ENCODE measurements around the gene NUDCD2.

The NUDCD2 gene

DNA sequence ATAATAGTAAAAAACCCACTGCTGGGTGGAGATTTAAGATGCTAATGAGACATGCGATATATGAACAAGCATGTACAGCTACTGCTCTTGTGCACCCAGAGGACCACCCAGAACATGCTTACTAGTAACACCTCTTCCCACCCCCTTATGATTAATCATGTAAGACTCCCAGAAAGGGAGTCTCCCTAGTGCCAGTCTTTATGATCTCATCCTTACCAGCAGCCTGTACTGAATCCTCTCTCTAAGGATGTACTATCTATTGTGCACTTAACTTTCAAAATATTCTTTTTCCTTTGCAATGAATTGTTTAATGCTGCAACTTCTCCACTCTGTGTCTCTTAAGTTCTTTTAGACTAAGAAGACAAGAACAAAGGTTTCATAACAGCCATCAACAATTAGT, 36.4 kb upstream of the NUDCD2 start:
- TF ChIP-seq EZH2 (IDR thresholded peaks at IDR 0.05; ENCODE audit: borderline replicate concordance, low read length): no peak
- TF ChIP-seq, protein P1, sequence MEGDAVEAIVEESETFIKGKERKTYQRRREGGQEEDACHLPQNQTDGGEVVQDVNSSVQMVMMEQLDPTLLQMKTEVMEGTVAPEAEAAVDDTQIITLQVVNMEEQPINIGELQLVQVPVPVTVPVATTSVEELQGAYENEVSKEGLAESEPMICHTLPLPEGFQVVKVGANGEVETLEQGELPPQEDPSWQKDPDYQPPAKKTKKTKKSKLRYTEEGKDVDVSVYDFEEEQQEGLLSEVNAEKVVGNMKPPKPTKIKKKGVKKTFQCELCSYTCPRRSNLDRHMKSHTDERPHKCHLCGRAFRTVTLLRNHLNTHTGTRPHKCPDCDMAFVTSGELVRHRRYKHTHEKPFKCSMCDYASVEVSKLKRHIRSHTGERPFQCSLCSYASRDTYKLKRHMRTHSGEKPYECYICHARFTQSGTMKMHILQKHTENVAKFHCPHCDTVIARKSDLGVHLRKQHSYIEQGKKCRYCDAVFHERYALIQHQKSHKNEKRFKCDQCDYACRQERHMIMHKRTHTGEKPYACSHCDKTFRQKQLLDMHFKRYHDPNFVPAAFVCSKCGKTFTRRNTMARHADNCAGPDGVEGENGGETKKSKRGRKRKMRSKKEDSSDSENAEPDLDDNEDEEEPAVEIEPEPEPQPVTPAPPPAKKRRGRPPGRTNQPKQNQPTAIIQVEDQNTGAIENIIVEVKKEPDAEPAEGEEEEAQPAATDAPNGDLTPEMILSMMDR (IDR thresholded peaks at IDR 0.05; ENCODE audit: low read length): no peak
- Histone ChIP-seq H3K4me2 (ENCODE audit: low read length) (no peak overlapping the region), H3K27ac (ENCODE audit: low read depth, low read length, poor library complexity, severe bottlenecking) (no peak overlapping the region), H3K9me2 (ENCODE audit: low read depth, low read length) (no peaks in the 10 kb centered on the region), H3K4me1 (ENCODE audit: insufficient read depth, low read length, severe bottlenecking) (no peaks in the 10 kb centered on the region), H2AFZ (ENCODE audit: low read length) (no peak overlapping the region), H3F3A (ENCODE audit: insufficient read depth, low read length) (no peaks in the 10 kb centered on the region), H3K9me3 (ENCODE audit: low read length) (no peaks in the 10 kb centered on the region), H3K27me3 (ENCODE audit: insufficient read depth, low read length) (no peaks in the 10 kb centered on the region), H4K20me1 (ENCODE audit: insufficient read depth, low read length) (no peaks in the 10 kb centered on the region), H3K79me2 (ENCODE audit: insufficient read depth, low read length) (no peaks in the 10 kb centered on the region), H3K9ac (ENCODE audit: low read length) (no peak overlapping the region), H3K36me3 (ENCODE audit: insufficient read depth, low read length) (peaks cover 19% of the 10 kb centered on the region), H3K4me3 (ENCODE audit: low read depth, low read length, poor library complexity, severe bottlenecking) (no peak overlapping the region)

DNA sequence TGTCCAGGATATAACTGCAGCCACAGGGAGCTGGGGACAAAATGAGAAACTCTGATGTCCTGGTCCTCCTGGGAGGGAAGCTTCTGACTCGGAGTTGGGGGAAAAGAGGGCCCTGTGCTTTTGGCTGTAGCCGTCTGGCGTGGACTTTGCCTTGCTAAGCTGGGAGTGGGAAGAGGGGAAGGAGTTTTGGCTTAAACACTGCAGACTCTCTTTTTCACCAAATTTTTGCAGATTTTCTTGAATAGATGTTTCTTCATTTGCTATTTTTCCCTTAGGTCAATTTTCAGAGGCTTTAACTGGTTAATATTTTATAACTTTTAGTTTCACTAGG, 29.8 kb upstream of the NUDCD2 start:
- Histone ChIP-seq H3K36me3 (ENCODE audit: insufficient read depth, low read length) (peaks cover 78% of the 10 kb centered on the region), H3K9me3 (ENCODE audit: low read length) (no peaks in the 10 kb centered on the region), H2AFZ (ENCODE audit: low read length) (no peak overlapping the region), H3K9ac (ENCODE audit: low read length) (no peak overlapping the region), H3K4me1 (ENCODE audit: insufficient read depth, low read length, severe bottlenecking) (no peaks in the 10 kb centered on the region), H3K27me3 (ENCODE audit: insufficient read depth, low read length) (no peaks in the 10 kb centered on the region), H3K79me2 (ENCODE audit: insufficient read depth, low read length) (no peaks in the 10 kb centered on the region; the same call in 1 of the 2 replicates), H3K4me2 (ENCODE audit: low read length) (no peak overlapping the region), H3K4me3 (ENCODE audit: low read depth, low read length, poor library complexity, severe bottlenecking) (no peak overlapping the region), H3K27ac (ENCODE audit: low read depth, low read length, poor library complexity, severe bottlenecking) (no peak overlapping the region), H3K9me2 (ENCODE audit: low read depth, low read length) (no peaks in the 10 kb centered on the region), H4K20me1 (ENCODE audit: insufficient read depth, low read length) (no peaks in the 10 kb centered on the region), H3F3A (ENCODE audit: insufficient read depth, low read length) (no peaks in the 10 kb centered on the region)
- TF ChIP-seq, protein P1 (IDR thresholded peaks at IDR 0.05; ENCODE audit: low read length): no peak
- TF ChIP-seq EZH2 (IDR thresholded peaks at IDR 0.05; ENCODE audit: borderline replicate concordance, low read length): no peak

DNA sequence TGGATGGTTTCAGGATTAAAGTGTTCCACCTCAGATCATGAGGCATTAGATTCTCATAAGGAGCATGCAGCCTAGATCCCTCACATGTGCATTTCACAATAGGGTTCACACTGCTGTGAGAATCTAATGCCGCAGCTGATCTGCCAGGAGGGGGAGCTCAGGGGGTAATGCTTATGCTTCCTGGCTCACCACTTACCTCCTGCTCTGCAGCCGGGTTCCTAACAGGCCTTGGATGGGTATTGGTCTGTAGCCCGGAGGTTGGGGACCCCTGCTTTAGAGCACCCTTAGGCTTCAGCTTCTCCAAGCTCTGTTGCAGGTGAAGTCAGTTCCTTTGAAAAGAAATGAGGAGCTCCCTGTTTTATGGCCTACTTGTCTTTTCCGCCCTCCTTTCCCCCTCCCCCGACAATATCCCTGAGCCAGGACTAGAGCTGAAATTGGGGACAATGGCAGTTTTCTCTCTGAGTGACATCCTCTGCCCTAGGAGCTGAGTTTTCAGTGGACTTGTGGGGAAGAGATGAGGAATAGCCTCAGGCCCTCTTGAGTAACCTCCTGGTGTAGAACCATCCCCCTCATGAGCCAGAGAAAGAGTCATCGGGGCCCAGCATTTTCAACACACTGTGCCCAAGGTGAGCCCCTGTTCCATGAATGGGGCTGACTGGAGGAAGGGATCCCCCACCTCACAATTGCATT, 29.3 kb upstream of the NUDCD2 start:
- H3K4me2 ChIP-seq (ENCODE audit: low read length): no peak overlapping the region
- no peak overlapping the region for H3K27ac ChIP-seq (ENCODE audit: low read depth, low read length, poor library complexity, severe bottlenecking)
- H3K4me1 ChIP-seq (ENCODE audit: insufficient read depth, low read length, severe bottlenecking): no peaks in the 10 kb centered on the region
- H3K79me2 ChIP-seq (ENCODE audit: insufficient read depth, low read length): no peaks in the 10 kb centered on the region; the same call in 1 of the 2 replicates
- H3K27me3 ChIP-seq (ENCODE audit: insufficient read depth, low read length): no peaks in the 10 kb centered on the region
- no peak for TF ChIP-seq EZH2 (IDR thresholded peaks at IDR 0.05; ENCODE audit: borderline replicate concordance, low read length)
- TF ChIP-seq, protein P1 (IDR thresholded peaks at IDR 0.05; ENCODE audit: low read length): no peak
- no peaks in the 10 kb centered on the region for H3K9me2 ChIP-seq (ENCODE audit: low read depth, low read length)
- H3K4me3 ChIP-seq (ENCODE audit: low read depth, low read length, poor library complexity, severe bottlenecking): no peak overlapping the region
- H2AFZ ChIP-seq (ENCODE audit: low read length): no peak overlapping the region
- no peaks in the 10 kb centered on the region for H4K20me1 ChIP-seq (ENCODE audit: insufficient read depth, low read length)
- no peak overlapping the region for H3K9ac ChIP-seq (ENCODE audit: low read length)
- H3K36me3 ChIP-seq (ENCODE audit: insufficient read depth, low read length): peaks cover 83% of the 10 kb centered on the region
- H3F3A ChIP-seq (ENCODE audit: insufficient read depth, low read length): no peaks in the 10 kb centered on the region
- H3K9me3 ChIP-seq (ENCODE audit: low read length): no peaks in the 10 kb centered on the region
